ENCODE data around the gene PIK3CD.

The PIK3CD gene

GRCh38 chr1:9654051-9654833 is 2.7 kb downstream of the PIK3CD start:
- H3K4me3 ChIP-seq (replicated peaks; ENCODE audit: low read depth, low read length), result no peak overlapping the region
- no peak for TF ChIP-seq CTCF (IDR thresholded peaks at IDR 0.05; ENCODE audit: low read depth, low read length, missing control alignments)
- no peak for DNase-seq (ENCODE audit: extremely low read depth, low read depth)

GRCh38 chr1:9654834-9655723 is 3.5 kb downstream of the PIK3CD start:
- no peak overlapping the region for H3K4me3 ChIP-seq (replicated peaks; ENCODE audit: low read depth, low read length)
- no peak for DNase-seq (ENCODE audit: extremely low read depth, low read depth)
- TF ChIP-seq CTCF (IDR thresholded peaks at IDR 0.05; ENCODE audit: low read depth, low read length, missing control alignments), result no peak

GRCh38 chr1:9655836-9656235 is 4.3 kb downstream of the PIK3CD start:
- no peak for TF ChIP-seq CTCF (IDR thresholded peaks at IDR 0.05; ENCODE audit: low read depth, low read length, missing control alignments)
- H3K4me3 ChIP-seq (replicated peaks; ENCODE audit: low read depth, low read length), result no peak overlapping the region
- no peak for DNase-seq (ENCODE audit: extremely low read depth, low read depth)

GRCh38 chr1:9657521-9658032 is 6.0 kb downstream of the PIK3CD start:
- H3K4me3 ChIP-seq (replicated peaks; ENCODE audit: low read depth, low read length), result no peak overlapping the region
- no peak for DNase-seq (ENCODE audit: extremely low read depth, low read depth)
- TF ChIP-seq CTCF (IDR thresholded peaks at IDR 0.05; ENCODE audit: low read depth, low read length, missing control alignments), result no peak

- no peak for TF ChIP-seq CTCF (IDR thresholded peaks at IDR 0.05; ENCODE audit: low read depth, low read length, missing control alignments)
- H3K4me3 ChIP-seq (replicated peaks; ENCODE audit: low read depth, low read length), result no peak overlapping the region
Measured at GRCh38 chr1:9658199-9658598, 6.7 kb downstream of the PIK3CD start.

GRCh38 chr1:9659328-9659727 is 7.8 kb downstream of the PIK3CD start:
- TF ChIP-seq CTCF (IDR thresholded peaks at IDR 0.05; ENCODE audit: low read depth, low read length, missing control alignments), result no peak
- H3K4me3 ChIP-seq (replicated peaks; ENCODE audit: low read depth, low read length), result no peak overlapping the region
- DNase-seq (ENCODE audit: extremely low read depth, low read depth), result no peak

More at GRCh38 chr1:9658199-9658598, 6.7 kb downstream of the PIK3CD start:
- no peak for DNase-seq (ENCODE audit: extremely low read depth, low read depth)
